K562 (cell line): Measurements from ENCODE around the gene PDE8A. TPM values are rescaled to one million over a fixed set of nuclear protein-coding genes. Genes with fewer than 3 reads are reported as not detected.

Experiments
- BDP1 ChIP-seq: IDR thresholded peaks from 3 replicates; pipeline ENCODE4 v1.6.1; 2011; ENCODE audit not compliant: insufficient read length, insufficient read depth
- CBFA2T2 ChIP-seq: fragments of 450-650 bp; conservative IDR thresholded peaks from 2 replicates; pipeline ENCODE4 v1.6.1; 2017; ENCODE audit warnings: mild to moderate bottlenecking
- E4F1 ChIP-seq: fragments of 250-450 bp; sonication (Bioruptor Pico); IDR thresholded peaks from 2 replicates; pipeline ENCODE4 v1.5.0; 2021; ENCODE audit warnings: mild to moderate bottlenecking, borderline replicate concordance
- EWSR1 ChIP-seq: fragments of 450-650 bp; IDR thresholded peaks from 2 replicates; pipeline ENCODE4 v1.6.1; 2018; ENCODE audit warnings: borderline replicate concordance, mild to moderate bottlenecking, low read depth, moderate library complexity; ENCODE audit not compliant: partially characterized antibody
- GATAD2B ChIP-seq: fragments of 450-650 bp; IDR thresholded peaks from 2 replicates; pipeline ENCODE4 v1.6.1; 2017; ENCODE audit warnings: mild to moderate bottlenecking, borderline replicate concordance
- LEF1 ChIP-seq: fragments of 450-650 bp; IDR thresholded peaks from 2 replicates; pipeline ENCODE4 v1.6.1; 2016; ENCODE audit warnings: mild to moderate bottlenecking
- MECOM ChIP-seq: fragments of 250-450 bp; sonication (Bioruptor Pico); IDR thresholded peaks from 2 replicates; pipeline ENCODE4 v1.8.0; 2022; ENCODE audit warnings: inconsistent platforms
- NFE2 ChIP-seq: IDR thresholded peaks from 2 replicates; pipeline ENCODE4 v1.6.1; 2014; ENCODE audit warnings: antibody characterized with exemption, low read depth
- PURB ChIP-seq: sonication (generic); formaldehyde crosslinking; IDR thresholded peaks from 2 replicates; pipeline ENCODE4 v1.9.0; 2021; ENCODE audit warnings: low read depth, mild to moderate bottlenecking, missing genetic modification reagents
- SMARCB1 ChIP-seq: IDR thresholded peaks from 2 replicates; pipeline ENCODE4 v1.6.1; 2011; ENCODE audit warnings: improper control_type of control experiment, low read depth; ENCODE audit not compliant: insufficient read length
- SOX6 ChIP-seq: fragments of 450-650 bp; IDR thresholded peaks from 2 replicates; pipeline ENCODE4 v1.6.1; 2014; ENCODE audit warnings: mild to moderate bottlenecking
- ZNF23 ChIP-seq: fragments of 250-450 bp; sonication (Bioruptor Pico); IDR thresholded peaks from 2 replicates; pipeline ENCODE4 v1.4.0; 2020; ENCODE audit warnings: mild to moderate bottlenecking
- ZNF239 ChIP-seq: fragments of 250-450 bp; sonication (Bioruptor Pico); IDR thresholded peaks from 2 replicates; pipeline ENCODE4 v1.4.0; 2020; ENCODE audit warnings: mild to moderate bottlenecking
- ZNF311 ChIP-seq: fragments of 250-450 bp; sonication (Bioruptor Pico); IDR thresholded peaks from 2 replicates; pipeline ENCODE4 v1.4.0; 2020; ENCODE audit warnings: mild to moderate bottlenecking, moderate library complexity
- ZNF449 ChIP-seq: fragments of 250-450 bp; sonication (Bioruptor Pico); IDR thresholded peaks from 2 replicates; pipeline ENCODE4 v1.8.0; 2022; ENCODE audit warnings: moderate library complexity, mild to moderate bottlenecking, inconsistent platforms
- ZNF644 ChIP-seq: fragments of 200-800 bp; sonication (Bioruptor generic); IDR thresholded peaks from 2 replicates; pipeline ENCODE4 v1.6.1; 2016; ENCODE audit warnings: low read depth, missing genetic modification characterization, missing compliant biosample characterization
- ZNF830 ChIP-seq: fragments of 250-450 bp; sonication (Bioruptor Pico); IDR thresholded peaks from 2 replicates; pipeline ENCODE4 v1.5.0; 2021; ENCODE audit warnings: mild to moderate bottlenecking
- polyA plus RNA-seq, 8 experiments: library from polyadenylated mRNA; depleted of rRNA in 4 of 8; stranded (reverse) in 5 of 8; unstranded in 3 of 8; fragments of >200 nt; fragmentation: Nextera tagmentation in 2 of 8; fragmentation: Illumina TruSeq in 1 of 8; extraction: Ambion mirVana in 2 of 8; extraction: Trizol in 1 of 8; gene quantifications; 2 replicates each; pipeline versions ENCODE4 v1.2.1 to v1.2.3, GENCODE V29; 2011 to 2014; ENCODE audit warnings: inconsistent platforms in 1 of 8, missing spikeins in 1 of 8
- total RNA-seq, 7 experiments: library from RNA; depleted of rRNA in 6 of 7; stranded (reverse); fragments of >200 nt in 6 of 7; fragmentation: Illumina TruSeq in 2 of 7; extraction: Trizol in 2 of 7; gene quantifications; 2 replicates each; pipeline versions ENCODE4 v1.2.1 to v1.2.3, GENCODE V29; 2011 to 2021; ENCODE audit warnings: low replicate concordance in 1 of 7
- TF ChIP-seq, protein P1 (sequence below): fragments of 450-650 bp; IDR thresholded peaks from 2 replicates; pipeline ENCODE4 v1.6.1; 2016; ENCODE audit warnings: borderline replicate concordance
- TF ChIP-seq, protein P2 (sequence below): fragments of 250-450 bp; sonication (Bioruptor Pico); IDR thresholded peaks from 2 replicates; pipeline ENCODE4 v1.8.0; 2022; ENCODE audit warnings: inconsistent platforms
- TF ChIP-seq, protein P3 (sequence below): sonication (generic); formaldehyde crosslinking; IDR thresholded peaks from 2 replicates; pipeline ENCODE4 v1.8.0; 2022; ENCODE audit warnings: mild to moderate bottlenecking, missing genetic modification reagents, borderline replicate concordance

Gene PDE8A
- total and polyA plus RNA-seq, 9 of the 15 experiments (the other 6 are each of a cell fraction or from before 2014, with no cell fraction given), result 5.9 to 40.3 (median 19.8) TPM

- TF ChIP-seq E4F1 (CRISPR knock-in tag), result no peak
- TF ChIP-seq LEF1, result peak; percentile 85
- TF ChIP-seq ZNF449 (CRISPR knock-in tag), result no peak
- TF ChIP-seq, protein P1, sequence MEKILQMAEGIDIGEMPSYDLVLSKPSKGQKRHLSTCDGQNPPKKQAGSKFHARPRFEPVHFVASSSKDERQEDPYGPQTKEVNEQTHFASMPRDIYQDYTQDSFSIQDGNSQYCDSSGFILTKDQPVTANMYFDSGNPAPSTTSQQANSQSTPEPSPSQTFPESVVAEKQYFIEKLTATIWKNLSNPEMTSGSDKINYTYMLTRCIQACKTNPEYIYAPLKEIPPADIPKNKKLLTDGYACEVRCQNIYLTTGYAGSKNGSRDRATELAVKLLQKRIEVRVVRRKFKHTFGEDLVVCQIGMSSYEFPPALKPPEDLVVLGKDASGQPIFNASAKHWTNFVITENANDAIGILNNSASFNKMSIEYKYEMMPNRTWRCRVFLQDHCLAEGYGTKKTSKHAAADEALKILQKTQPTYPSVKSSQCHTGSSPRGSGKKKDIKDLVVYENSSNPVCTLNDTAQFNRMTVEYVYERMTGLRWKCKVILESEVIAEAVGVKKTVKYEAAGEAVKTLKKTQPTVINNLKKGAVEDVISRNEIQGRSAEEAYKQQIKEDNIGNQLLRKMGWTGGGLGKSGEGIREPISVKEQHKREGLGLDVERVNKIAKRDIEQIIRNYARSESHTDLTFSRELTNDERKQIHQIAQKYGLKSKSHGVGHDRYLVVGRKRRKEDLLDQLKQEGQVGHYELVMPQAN, result no peak
- no peak for TF ChIP-seq BDP1
- no peak for TF ChIP-seq GATAD2B
- TF ChIP-seq ZNF311 (CRISPR knock-in tag), result no peak
- peak; percentile 57 for TF ChIP-seq NFE2
- TF ChIP-seq MECOM (CRISPR knock-in tag), result no peak
- TF ChIP-seq SMARCB1, result peak; percentile 32
- TF ChIP-seq ZNF830, result no peak
- TF ChIP-seq EWSR1, result no peak
- no peak for TF ChIP-seq PURB (CRISPR knock-in tag)
- TF ChIP-seq, protein P2, sequence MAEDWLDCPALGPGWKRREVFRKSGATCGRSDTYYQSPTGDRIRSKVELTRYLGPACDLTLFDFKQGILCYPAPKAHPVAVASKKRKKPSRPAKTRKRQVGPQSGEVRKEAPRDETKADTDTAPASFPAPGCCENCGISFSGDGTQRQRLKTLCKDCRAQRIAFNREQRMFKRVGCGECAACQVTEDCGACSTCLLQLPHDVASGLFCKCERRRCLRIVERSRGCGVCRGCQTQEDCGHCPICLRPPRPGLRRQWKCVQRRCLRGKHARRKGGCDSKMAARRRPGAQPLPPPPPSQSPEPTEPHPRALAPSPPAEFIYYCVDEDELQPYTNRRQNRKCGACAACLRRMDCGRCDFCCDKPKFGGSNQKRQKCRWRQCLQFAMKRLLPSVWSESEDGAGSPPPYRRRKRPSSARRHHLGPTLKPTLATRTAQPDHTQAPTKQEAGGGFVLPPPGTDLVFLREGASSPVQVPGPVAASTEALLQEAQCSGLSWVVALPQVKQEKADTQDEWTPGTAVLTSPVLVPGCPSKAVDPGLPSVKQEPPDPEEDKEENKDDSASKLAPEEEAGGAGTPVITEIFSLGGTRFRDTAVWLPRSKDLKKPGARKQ (CRISPR knock-in tag), result no peak
- TF ChIP-seq ZNF644 (tag), result peak; percentile 63; the same call in 1 of the 2 replicates
- no peak for TF ChIP-seq ZNF239 (CRISPR knock-in tag)
- peak; percentile 90 for TF ChIP-seq CBFA2T2
- TF ChIP-seq, protein P3, sequence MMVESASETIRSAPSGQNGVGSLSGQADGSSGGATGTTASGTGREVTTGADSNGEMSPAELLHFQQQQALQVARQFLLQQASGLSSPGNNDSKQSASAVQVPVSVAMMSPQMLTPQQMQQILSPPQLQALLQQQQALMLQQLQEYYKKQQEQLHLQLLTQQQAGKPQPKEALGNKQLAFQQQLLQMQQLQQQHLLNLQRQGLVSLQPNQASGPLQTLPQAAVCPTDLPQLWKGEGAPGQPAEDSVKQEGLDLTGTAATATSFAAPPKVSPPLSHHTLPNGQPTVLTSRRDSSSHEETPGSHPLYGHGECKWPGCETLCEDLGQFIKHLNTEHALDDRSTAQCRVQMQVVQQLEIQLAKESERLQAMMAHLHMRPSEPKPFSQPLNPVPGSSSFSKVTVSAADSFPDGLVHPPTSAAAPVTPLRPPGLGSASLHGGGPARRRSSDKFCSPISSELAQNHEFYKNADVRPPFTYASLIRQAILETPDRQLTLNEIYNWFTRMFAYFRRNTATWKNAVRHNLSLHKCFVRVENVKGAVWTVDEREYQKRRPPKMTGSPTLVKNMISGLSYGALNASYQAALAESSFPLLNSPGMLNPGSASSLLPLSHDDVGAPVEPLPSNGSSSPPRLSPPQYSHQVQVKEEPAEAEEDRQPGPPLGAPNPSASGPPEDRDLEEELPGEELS (CRISPR knock-in tag), result no peak
- TF ChIP-seq ZNF23 (CRISPR knock-in tag), result no peak
- peak; percentile 73 for TF ChIP-seq SOX6
Measured at GRCh38 chr15:84950570-84951111, 31.0 kb upstream of the PDE8A start (continued).
